Neural cell (in vitro differentiated cells): ENCODE results near the gene LGSN.

Source experiments
- POLR2AphosphoS5 ChIP-seq: IDR thresholded peaks from 2 replicates; pipeline ENCODE4 v1.6.1; 2012
- SMC3 ChIP-seq: fragments of 450-650 bp; conservative IDR thresholded peaks from 2 replicates; pipeline ENCODE4 v1.6.1; 2014; ENCODE audit warnings: antibody characterized with exemption, mild to moderate bottlenecking, moderate library complexity; ENCODE audit not compliant: poor library complexity
- TF ChIP-seq, protein P1 (sequence below): fragments of 450-650 bp; IDR thresholded peaks from 2 replicates; pipeline ENCODE4 v1.5.1; 2014; ENCODE audit warnings: antibody characterized with exemption, mild to moderate bottlenecking, moderate library complexity; ENCODE audit not compliant: poor library complexity, severe bottlenecking

DNA sequence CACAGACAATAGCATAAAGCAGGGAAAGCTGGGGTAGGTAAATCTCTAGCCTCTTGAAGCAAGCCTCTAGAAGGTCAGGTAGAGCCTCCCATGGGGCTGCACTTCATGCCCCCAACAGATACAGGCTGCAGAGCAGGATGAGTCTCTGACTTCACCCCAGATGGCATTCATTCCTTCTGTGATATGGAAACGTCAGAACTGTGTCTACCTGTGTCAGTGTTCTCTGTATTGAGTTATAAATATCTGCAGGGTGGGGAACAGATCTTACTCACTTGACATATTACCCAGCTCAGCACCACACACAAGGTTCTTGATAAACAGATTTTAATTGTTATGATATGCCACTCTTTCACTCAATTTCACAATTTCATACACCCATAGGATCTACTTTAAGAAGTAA, 2.1 kb downstream of the LGSN start:
- TF ChIP-seq SMC3 (no peak), POLR2AphosphoS5 (no peak)
- TF ChIP-seq, protein P1, sequence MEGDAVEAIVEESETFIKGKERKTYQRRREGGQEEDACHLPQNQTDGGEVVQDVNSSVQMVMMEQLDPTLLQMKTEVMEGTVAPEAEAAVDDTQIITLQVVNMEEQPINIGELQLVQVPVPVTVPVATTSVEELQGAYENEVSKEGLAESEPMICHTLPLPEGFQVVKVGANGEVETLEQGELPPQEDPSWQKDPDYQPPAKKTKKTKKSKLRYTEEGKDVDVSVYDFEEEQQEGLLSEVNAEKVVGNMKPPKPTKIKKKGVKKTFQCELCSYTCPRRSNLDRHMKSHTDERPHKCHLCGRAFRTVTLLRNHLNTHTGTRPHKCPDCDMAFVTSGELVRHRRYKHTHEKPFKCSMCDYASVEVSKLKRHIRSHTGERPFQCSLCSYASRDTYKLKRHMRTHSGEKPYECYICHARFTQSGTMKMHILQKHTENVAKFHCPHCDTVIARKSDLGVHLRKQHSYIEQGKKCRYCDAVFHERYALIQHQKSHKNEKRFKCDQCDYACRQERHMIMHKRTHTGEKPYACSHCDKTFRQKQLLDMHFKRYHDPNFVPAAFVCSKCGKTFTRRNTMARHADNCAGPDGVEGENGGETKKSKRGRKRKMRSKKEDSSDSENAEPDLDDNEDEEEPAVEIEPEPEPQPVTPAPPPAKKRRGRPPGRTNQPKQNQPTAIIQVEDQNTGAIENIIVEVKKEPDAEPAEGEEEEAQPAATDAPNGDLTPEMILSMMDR: no peak
